Sigmoid colon (tissue), 4 donors: ENCODE measurements around the gene ZFYVE28.

Experiments
- CTCF ChIP-seq, 4 experiments: fragments of 450-650 bp in 3 of 4; fragments of 200-600 bp in 1 of 4; IDR thresholded peaks; one replicate each; pipeline ENCODE4 v1.5.1; 2016 to 2019; ENCODE audit warnings: antibody characterized with exemption in 4 of 4, mild to moderate bottlenecking in 3 of 4, moderate library complexity in 2 of 4
- EP300 ChIP-seq, 4 donors: sonication (generic); formaldehyde crosslinking; IDR thresholded peaks; one replicate each; pipeline ENCODE4 v1.6.1; 2017; ENCODE audit warnings: antibody characterized with exemption in 4 of 4
- POLR2A ChIP-seq, 2 donors: fragments of 450-650 bp; IDR thresholded peaks; one replicate each; pipeline ENCODE4 v1.6.1; 2016; ENCODE audit warnings: antibody characterized with exemption in 2 of 2, mild to moderate bottlenecking in 2 of 2, moderate library complexity in 2 of 2
- POLR2AphosphoS5 ChIP-seq, 4 donors: sonication (generic); formaldehyde crosslinking; IDR thresholded peaks; one replicate each; pipeline ENCODE4 v1.6.1; 2017; ENCODE audit warnings: antibody characterized with exemption in 4 of 4

- no peak for TF ChIP-seq EP300 (IDR thresholded peaks at IDR 0.05)
- no peak for TF ChIP-seq POLR2A (IDR thresholded peaks at IDR 0.05)
- TF ChIP-seq CTCF (IDR thresholded peaks at IDR 0.05), result no peak
- TF ChIP-seq POLR2AphosphoS5 (IDR thresholded peaks at IDR 0.05), result no peak
Observed at GRCh38 chr4:2425386-2426068, 7.1 kb upstream of the ZFYVE28 start.
